Activated CD4-positive, alpha-beta T cell treated with anti-CD3 and anti-CD28 coated beads for 36 hours (primary cell): ENCODE data around the gene KLHL29. TPM values are rescaled to one million over a fixed set of nuclear protein-coding genes. Genes with fewer than 3 reads are reported as not detected.

Experiments
- ATAC-seq: fragments of 200-7000 bp; cut with Tn5 transposase; one replicate; pipeline ENCODE4 v1.10.0; 2021; ENCODE audit warnings: mild to moderate bottlenecking, moderate library complexity
- CTCF ChIA-PET: fragments of 350-600 bp; sonication (Branson Sonifier 250); formaldehyde crosslinking; loops from one replicate; lab custom pipeline; 2021; ENCODE audit warnings: antibody characterized with exemption; lab: Charles Lee
- POLR2A ChIA-PET: fragments of 350-600 bp; sonication (Branson Sonifier 250); formaldehyde crosslinking; loops from one replicate; lab custom pipeline; 2021; ENCODE audit warnings: antibody characterized with exemption, inconsistent platforms; lab: Charles Lee
- DNase-seq: peaks from one replicate; pipeline ENCODE4 v3.0.0-alpha.2; 2020
- H3K27ac Mint-ChIP-seq: one replicate; pipeline ENCODE4 v1.8.0; 2021; ENCODE audit warnings: mixed read lengths
- H3K27me3 Mint-ChIP-seq: one replicate; pipeline ENCODE4 v1.8.0; 2021; ENCODE audit warnings: mixed read lengths
- H3K36me3 Mint-ChIP-seq: one replicate; pipeline ENCODE4 v1.8.0; 2021; ENCODE audit warnings: low read depth, mixed read lengths
- H3K4me1 Mint-ChIP-seq: one replicate; pipeline ENCODE4 v1.8.0; 2021; ENCODE audit warnings: mixed read lengths
- H3K4me3 Mint-ChIP-seq: one replicate; pipeline ENCODE4 v1.8.0; 2021; ENCODE audit warnings: mild to moderate bottlenecking, moderate library complexity, mixed read lengths
- H3K9me3 Mint-ChIP-seq: one replicate; pipeline ENCODE4 v1.8.0; 2021; ENCODE audit warnings: low read depth, mixed read lengths
- intact Hi-C, 2 experiments: fragments of 100-400 bp; cut with DNase I in 1 of 2; cut with micrococcal nuclease in 1 of 2; formaldehyde crosslinking; loops; one replicate each; pipeline versions ENCODE4 v1.14.2 to v1.15.1; 2022 to 2024; cut with DNase I, micrococcal nuclease
- total RNA-seq, 2 experiments: library from RNA; stranded (reverse); gene quantifications; one replicate each; pipeline ENCODE4 v1.2.3, GENCODE V29; 2021

The KLHL29 gene
- total RNA-seq, 2 experiments from 2014 or later = 1.7 to 2.0 TPM

DNA sequence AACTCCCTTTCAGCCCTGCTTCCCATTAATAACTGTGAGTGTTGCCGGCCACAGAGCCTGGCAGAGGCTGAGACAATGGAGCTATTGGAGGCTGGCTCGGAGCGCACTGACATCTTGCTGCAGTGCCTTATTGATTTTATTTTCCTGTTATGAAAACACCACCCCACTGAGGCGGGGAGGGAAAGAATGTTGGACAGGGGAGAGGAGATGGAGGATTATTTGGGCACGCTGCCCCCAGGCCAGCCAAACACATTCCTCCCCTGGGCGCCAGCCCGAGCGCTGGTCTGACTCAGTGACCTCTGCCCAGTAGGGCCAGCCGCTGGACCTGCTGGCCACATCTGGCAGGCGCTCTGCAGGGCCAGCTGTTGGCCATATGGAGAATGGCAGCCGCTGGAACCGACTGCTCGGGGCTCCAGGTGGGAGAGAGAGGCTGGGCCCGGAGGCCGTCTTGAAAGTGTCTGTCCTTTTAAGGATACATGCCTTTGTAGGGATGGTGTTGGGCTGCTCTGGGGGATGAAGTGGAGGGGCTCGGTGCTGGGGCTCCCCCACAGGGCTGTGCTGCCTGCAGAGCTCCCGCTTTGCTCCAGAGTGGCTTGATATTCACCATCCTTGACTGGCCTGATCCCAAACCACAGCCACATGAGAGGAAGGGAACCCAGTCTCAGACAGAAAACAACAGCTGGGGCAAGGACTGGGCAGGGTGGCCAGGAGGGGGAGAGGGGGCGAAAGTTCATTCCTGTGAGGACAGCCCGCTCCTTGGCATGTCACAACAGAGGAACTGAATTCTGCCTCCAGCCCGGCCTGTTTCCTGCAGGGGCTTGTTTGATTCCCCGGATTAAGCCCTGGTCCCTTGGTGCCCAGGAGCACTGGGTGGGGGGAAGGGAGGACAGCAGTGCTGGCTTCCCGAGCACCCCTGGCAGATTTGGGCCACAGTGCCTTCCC, 179.0 kb downstream of the KLHL29 start:
- Mint-ChIP-seq H3K36me3 (no peaks in the 10 kb centered on the region), H3K27ac (no peak overlapping the region), H3K4me1 (no peaks in the 10 kb centered on the region), H3K4me3 (no peak overlapping the region), H3K27me3 (no peaks in the 10 kb centered on the region), H3K9me3 (no peaks in the 10 kb centered on the region)
- intact Hi-C loops = no loop called here
- DNase-seq (no peak), ATAC-seq (no peak)
- ChIA-PET CTCF (interaction anchor here (0.5 kb wide), 1 partner anchor 53 kb away, joined by 3 read pairs; no protein-coding TSS in a partner anchor), POLR2A (no interaction called here)

DNA sequence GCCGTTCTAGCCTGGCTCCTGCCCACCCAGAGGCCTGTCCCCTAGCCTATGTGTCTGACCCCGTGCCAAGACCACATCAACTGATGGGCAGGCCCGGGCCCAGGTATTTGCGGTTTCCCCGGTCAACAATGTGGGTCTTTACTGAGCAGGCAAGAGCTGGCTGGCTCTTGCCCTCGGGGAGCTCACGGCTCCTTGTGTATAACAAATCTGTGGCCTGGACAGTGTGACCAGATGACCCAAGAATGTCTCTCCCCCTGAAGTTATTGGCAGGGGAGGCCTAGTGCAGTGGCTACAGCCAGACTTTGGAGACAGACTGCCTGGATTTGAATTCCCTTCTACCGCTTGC, 179.6 kb downstream of the KLHL29 start:
- POLR2A ChIA-PET = no interaction called here
- CTCF ChIA-PET = interaction anchor here (0.5 kb wide), 1 partner anchor 53 kb away, joined by 3 read pairs; no protein-coding TSS in a partner anchor
- no peaks in the 10 kb centered on the region for H3K27me3 Mint-ChIP-seq
- ATAC-seq (no peak), DNase-seq (no peak)
- intact Hi-C loops = no loop called here
- H3K27ac Mint-ChIP-seq = no peak overlapping the region
- no peak overlapping the region for H3K4me3 Mint-ChIP-seq
- H3K36me3 Mint-ChIP-seq = no peaks in the 10 kb centered on the region
- H3K9me3 Mint-ChIP-seq = no peaks in the 10 kb centered on the region
- H3K4me1 Mint-ChIP-seq = no peaks in the 10 kb centered on the region

DNA sequence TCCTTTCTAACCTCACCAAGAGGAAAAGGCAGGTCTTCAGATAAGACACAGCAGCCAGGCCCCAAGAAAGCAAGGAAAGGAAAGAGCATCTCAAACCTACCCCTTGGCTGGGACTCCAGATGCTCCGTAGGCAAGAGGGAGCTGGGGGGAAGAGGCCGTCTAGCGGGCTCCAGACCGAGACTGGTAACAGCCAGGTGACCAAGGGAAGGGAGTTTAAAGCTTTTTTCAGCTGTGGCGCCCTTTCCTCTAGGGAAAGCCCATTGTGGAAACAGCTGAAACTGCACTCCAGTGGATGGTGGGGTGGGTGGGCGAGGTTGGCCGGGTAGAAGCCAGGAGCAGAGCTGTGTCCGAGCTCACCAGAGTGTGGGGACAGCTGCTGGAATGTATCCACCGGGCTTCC, 180.4 kb downstream of the KLHL29 start:
- Mint-ChIP-seq H3K9me3 (no peaks in the 10 kb centered on the region), H3K4me1 (no peaks in the 10 kb centered on the region), H3K36me3 (no peaks in the 10 kb centered on the region), H3K27me3 (no peaks in the 10 kb centered on the region), H3K4me3 (no peak overlapping the region), H3K27ac (no peak overlapping the region)
- CTCF ChIA-PET = no interaction called here
- no peak for ATAC-seq
- DNase-seq = no peak
- POLR2A ChIA-PET = no interaction called here
- intact Hi-C loops = no loop called here

DNA sequence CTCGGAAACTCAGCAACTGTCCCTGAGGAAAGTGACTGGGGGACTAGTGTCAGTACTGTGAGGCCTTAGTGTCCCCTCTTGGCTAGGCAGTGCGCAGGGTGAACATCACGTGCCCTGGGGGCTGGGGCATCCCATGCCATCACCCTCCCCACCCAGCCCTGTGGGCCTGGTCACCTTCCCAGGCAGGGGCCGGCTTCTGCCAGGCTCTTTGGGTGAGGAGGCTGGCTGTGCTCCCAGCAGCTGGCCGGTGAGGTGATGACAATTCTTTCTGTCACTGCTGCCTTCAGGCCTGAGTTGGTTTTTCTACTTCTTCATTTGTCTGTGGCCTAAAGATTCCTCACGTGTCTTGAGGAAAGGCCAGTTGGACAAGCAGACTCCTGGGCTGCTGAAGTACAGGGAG, 180.8 kb downstream of the KLHL29 start:
- Mint-ChIP-seq H3K36me3 (no peaks in the 10 kb centered on the region), H3K27ac (no peak overlapping the region), H3K4me3 (no peak overlapping the region), H3K4me1 (no peaks in the 10 kb centered on the region), H3K27me3 (no peaks in the 10 kb centered on the region), H3K9me3 (no peaks in the 10 kb centered on the region)
- no peak for ATAC-seq
- ChIA-PET POLR2A (interaction anchor here (0.6 kb wide), 1 partner anchor 72 kb away, joined by 3 read pairs; no protein-coding TSS in a partner anchor), CTCF (no interaction called here)
- DNase-seq = no peak
- intact Hi-C loops = no loop called here

DNA sequence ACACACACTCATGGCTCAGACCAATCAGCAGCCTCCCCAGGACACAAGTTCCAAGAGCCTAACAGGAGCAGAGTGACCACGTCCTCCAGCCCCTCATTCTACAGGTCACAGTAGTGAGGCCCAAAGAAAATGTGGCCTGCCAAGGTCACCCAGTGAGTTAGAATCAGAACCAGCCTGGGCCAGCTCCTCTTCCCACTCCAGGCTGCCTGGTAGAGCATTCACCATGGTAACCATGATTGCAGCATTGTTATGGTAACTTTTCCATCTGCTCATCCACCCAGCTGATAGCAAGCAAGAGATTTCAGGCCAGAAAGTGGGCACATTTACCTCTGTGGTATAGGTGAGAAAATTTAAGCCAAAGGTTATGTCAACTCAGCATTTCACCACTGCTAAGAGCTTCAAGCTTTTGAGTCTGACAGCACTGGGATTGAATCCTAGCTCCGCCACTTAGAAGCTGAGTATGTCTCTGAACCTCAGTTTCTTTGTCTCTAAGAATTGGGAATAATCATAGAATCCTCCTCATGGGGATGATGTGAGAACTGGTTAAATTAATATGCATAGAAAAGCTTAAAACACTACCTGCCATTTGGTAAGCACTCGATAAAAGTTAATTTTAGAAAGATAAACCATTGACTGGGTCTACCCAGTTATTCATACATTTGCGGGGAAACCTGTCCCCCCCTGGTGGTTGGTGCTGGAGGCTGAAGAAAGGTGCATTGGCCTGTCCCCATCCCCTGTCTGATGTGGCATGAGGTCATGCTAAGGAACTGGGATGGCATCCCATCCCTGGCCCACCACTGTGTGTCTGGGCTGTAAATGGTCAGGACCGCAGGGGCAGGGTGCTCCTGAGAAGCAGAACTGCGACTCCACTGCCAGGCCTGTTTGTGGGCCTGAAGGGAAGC, 181.5 kb downstream of the KLHL29 start:
- POLR2A ChIA-PET = interaction anchor here (0.6 kb wide), 1 partner anchor 73 kb away, joined by 3 read pairs; no protein-coding TSS in a partner anchor
- ATAC-seq (peak; percentile 53), DNase-seq (peak; percentile 58)
- Mint-ChIP-seq H3K27me3 (no peaks in the 10 kb centered on the region), H3K4me3 (no peak overlapping the region), H3K36me3 (no peaks in the 10 kb centered on the region), H3K4me1 (no peaks in the 10 kb centered on the region), H3K27ac (no peak overlapping the region), H3K9me3 (no peaks in the 10 kb centered on the region)
- intact Hi-C loops = no loop called here
- CTCF ChIA-PET = interaction anchor here (0.7 to 0.8 kb wide), 3 partner anchors 611 to 1742 kb away, joined by 3 read pairs; no protein-coding TSS in a partner anchor

DNA sequence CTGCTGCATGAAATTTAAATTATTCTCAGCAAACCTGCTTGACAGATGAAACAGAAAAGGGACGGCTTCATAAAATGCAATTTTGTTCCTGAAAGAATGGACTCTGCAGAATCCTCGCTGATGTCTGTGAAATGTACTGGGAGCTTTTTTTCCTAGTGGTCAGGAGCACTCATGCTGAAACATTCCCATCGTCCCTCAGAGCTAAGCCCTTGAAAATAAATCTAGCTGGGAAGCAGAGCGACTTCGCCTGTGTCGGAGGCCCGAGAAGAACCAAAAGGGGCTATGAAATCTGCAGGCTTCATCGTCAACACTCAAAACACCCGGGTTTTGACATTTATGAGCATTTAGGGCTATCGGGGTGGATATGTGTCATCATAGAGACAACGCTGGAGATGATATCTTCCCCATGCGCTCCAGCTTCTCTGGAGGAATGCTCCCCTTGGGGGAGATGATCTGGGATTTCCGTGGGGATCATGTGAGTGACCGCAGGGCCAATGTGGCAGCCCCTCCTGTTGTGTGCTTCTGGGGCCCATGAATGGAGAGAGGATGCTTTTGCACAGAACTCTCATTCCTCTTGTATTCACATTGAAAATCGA, 182.3 kb downstream of the KLHL29 start:
- CTCF ChIA-PET = interaction anchor here (0.7 to 0.8 kb wide), 2 partner anchors 612 to 1112 kb away, joined by 3 read pairs; no protein-coding TSS in a partner anchor

DNA sequence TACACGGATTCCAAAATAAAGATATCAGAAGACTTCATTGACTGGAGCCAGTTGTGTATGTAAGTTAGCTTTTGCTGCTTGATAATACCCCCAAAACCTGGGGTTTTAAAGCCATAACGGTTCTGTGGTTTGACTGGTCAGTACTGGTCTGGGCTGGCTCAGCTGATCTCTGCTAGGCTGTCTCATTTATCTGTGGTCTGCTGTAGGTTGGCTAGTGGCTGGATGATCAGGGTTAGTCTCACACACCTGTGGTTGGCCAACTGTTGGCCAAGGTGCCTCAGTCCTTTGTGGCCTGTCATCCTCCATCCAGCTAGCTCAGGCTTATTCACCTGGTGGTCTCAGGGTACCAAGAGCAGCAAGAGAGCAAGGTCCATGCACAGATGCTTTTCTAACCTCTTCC, 183.2 kb downstream of the KLHL29 start:
- H3K27ac Mint-ChIP-seq = no peak overlapping the region
- CTCF ChIA-PET = no interaction called here
- no peaks in the 10 kb centered on the region for H3K9me3 Mint-ChIP-seq
- H3K27me3 Mint-ChIP-seq = no peaks in the 10 kb centered on the region
- intact Hi-C loops = no loop called here
- POLR2A ChIA-PET = no interaction called here
- DNase-seq = no peak
- ATAC-seq = no peak
- H3K4me1 Mint-ChIP-seq = no peaks in the 10 kb centered on the region
- no peak overlapping the region for H3K4me3 Mint-ChIP-seq
- H3K36me3 Mint-ChIP-seq = no peaks in the 10 kb centered on the region

More for the DNA sequence above, 182.3 kb downstream of the KLHL29 start:
- POLR2A ChIA-PET = no interaction called here
- DNase-seq (no peak), ATAC-seq (no peak)
- Mint-ChIP-seq H3K27me3 (no peaks in the 10 kb centered on the region), H3K4me3 (no peak overlapping the region), H3K36me3 (no peaks in the 10 kb centered on the region), H3K27ac (no peak overlapping the region), H3K4me1 (no peaks in the 10 kb centered on the region), H3K9me3 (no peaks in the 10 kb centered on the region)
- intact Hi-C loops = no loop called here

DNA sequence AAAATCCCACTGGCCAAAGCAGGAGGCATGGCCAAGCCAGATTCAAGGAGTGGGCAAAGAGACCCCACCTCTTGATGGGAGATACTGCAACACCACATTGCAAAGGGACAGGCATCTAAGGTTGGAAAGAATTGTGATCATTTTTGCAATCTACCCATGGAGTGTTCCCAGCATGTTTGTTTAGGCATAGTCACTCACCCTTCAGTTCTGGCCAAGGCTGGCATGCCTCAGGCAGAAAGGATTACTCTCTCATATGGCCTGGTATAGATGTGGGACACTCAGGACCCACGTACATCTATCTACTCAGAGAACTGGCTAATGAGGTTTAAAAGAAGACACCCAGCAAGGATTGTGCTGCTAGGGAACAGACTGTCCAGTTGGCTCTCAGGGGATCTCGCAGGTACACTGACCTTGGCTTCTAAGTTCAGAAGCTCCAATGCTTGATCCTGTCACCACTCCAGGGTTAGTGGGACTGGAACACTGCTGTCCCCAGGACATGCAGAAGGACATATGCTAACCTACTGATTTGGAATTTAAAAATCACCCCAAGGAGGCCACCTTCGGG, 183.7 kb downstream of the KLHL29 start:
- intact Hi-C loops = no loop called here
- H3K27ac Mint-ChIP-seq = no peak overlapping the region
- ATAC-seq = no peak
- H3K4me1 Mint-ChIP-seq = no peaks in the 10 kb centered on the region
- DNase-seq = no peak
- H3K4me3 Mint-ChIP-seq = no peak overlapping the region
- POLR2A ChIA-PET = no interaction called here
- H3K9me3 Mint-ChIP-seq = no peaks in the 10 kb centered on the region
- CTCF ChIA-PET = interaction anchor here (1.2 kb wide), 1 partner anchor 48 kb away, joined by 3 read pairs; no protein-coding TSS in a partner anchor
- no peaks in the 10 kb centered on the region for H3K36me3 Mint-ChIP-seq
- H3K27me3 Mint-ChIP-seq = no peaks in the 10 kb centered on the region

DNA sequence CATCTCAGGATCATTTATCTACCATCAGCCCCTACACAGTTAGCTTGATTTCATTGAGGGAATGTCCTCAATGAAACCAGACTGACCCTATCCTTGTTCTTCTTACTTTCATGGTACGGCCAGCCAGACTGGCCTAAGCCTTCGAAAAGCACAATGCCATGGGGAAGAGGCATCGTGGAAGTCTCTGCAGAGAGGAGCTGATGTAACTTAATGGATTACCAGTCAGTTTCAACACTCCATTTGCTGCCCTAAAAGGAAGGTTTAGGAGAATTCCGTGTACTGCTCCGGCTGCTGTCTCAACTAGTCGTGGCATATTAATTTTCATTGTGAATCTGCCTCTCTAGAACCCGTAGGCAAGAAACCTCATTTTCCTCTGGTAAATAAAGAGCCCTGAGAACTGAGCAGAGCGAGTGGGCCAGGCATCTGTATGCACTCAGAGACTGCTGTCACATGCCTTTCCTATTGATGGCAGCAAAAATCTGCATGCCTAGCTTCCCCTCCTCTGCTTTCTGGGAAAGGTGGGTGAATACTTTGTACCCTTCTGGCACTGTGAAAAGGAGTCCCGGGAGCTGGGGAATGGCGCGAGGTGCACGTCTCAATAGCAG, 184.9 kb downstream of the KLHL29 start:
- intact Hi-C loops = no loop called here
- ATAC-seq (no peak), DNase-seq (no peak)
- Mint-ChIP-seq H3K27me3 (no peaks in the 10 kb centered on the region), H3K27ac (no peak overlapping the region), H3K4me1 (no peaks in the 10 kb centered on the region), H3K36me3 (no peaks in the 10 kb centered on the region), H3K9me3 (no peaks in the 10 kb centered on the region), H3K4me3 (no peak overlapping the region)
- CTCF ChIA-PET = interaction anchor here (1.2 kb wide), 1 partner anchor 47 kb away, joined by 3 read pairs; no protein-coding TSS in a partner anchor
- POLR2A ChIA-PET = no interaction called here

DNA sequence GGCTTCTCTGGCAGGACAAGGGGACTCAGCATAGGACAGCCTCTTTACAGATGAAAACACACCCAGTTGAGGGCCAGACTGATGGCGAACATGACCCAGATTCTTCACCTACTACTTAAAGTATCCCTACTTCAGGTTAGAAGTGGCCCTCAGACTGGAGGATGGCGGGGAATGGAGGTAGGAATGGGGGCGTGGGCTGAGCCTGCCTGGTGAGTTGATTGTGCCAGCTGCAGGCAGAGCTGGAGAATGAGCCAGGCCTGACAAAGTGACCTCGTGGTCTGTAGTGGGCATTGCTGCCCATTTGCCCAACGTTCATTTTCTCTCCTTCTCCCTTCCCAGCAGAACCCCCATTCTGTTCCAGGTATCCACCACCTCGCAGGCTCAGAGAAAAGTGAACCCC, 186.1 kb downstream of the KLHL29 start:
- Mint-ChIP-seq H3K27ac (no peak overlapping the region), H3K9me3 (no peaks in the 10 kb centered on the region), H3K27me3 (no peaks in the 10 kb centered on the region), H3K4me3 (no peak overlapping the region), H3K36me3 (no peaks in the 10 kb centered on the region), H3K4me1 (no peaks in the 10 kb centered on the region)
- no peak for DNase-seq
- ChIA-PET CTCF (no interaction called here), POLR2A (no interaction called here)
- no peak for ATAC-seq
- intact Hi-C loops = no loop called here
